IPS-18c (cell line): Measurements from ENCODE around the gene ELANE.

Source experiments
- H3K4me3 ChIP-seq: 2 replicates; pipeline ENCODE4 v1.7.0; 2013; ENCODE audit warnings: low read depth, mild to moderate bottlenecking, low read length, moderate library complexity; ENCODE audit not compliant: insufficient read depth
- H3K9me3 ChIP-seq: one replicate; pipeline ENCODE4 v1.6.1; 2013; ENCODE audit warnings: mild to moderate bottlenecking, low read length, moderate library complexity; ENCODE audit not compliant: control insufficient read depth, insufficient read depth

The ELANE gene

GRCh38 chr19:896999-897398, 44.9 kb downstream of the ELANE start:
- Histone ChIP-seq H3K9me3 (no peaks in the 10 kb centered on the region), H3K4me3 (no peak overlapping the region)

- Histone ChIP-seq H3K4me3 (no peak overlapping the region), H3K9me3 (no peaks in the 10 kb centered on the region)
Measured at GRCh38 chr19:897442-898039, 45.4 kb downstream of the ELANE start.

GRCh38 chr19:898663-899062, 46.6 kb downstream of the ELANE start:
- Histone ChIP-seq H3K9me3 (no peaks in the 10 kb centered on the region), H3K4me3 (no peak overlapping the region)

- H3K4me3 ChIP-seq, result no peak overlapping the region
- H3K9me3 ChIP-seq, result no peaks in the 10 kb centered on the region
Measured at GRCh38 chr19:899336-900042, 47.4 kb downstream of the ELANE start.

- Histone ChIP-seq H3K9me3 (no peaks in the 10 kb centered on the region), H3K4me3 (no peak overlapping the region)
Measured at GRCh38 chr19:900043-900301, 47.9 kb downstream of the ELANE start.

- no peak overlapping the region for H3K4me3 ChIP-seq
Measured at GRCh38 chr19:900302-901111, 48.4 kb downstream of the ELANE start.

GRCh38 chr19:901216-902092, 49.4 kb downstream of the ELANE start:
- Histone ChIP-seq H3K4me3 (no peak overlapping the region), H3K9me3 (peaks cover 2% of the 10 kb centered on the region)

More at GRCh38 chr19:900302-901111, 48.4 kb downstream of the ELANE start:
- H3K9me3 ChIP-seq, result no peaks in the 10 kb centered on the region

GRCh38 chr19:902093-902370, 49.9 kb downstream of the ELANE start:
- Histone ChIP-seq H3K4me3 (no peak overlapping the region), H3K9me3 (peaks cover 2% of the 10 kb centered on the region)

GRCh38 chr19:902446-903226, 50.5 kb downstream of the ELANE start:
- H3K9me3 ChIP-seq, result peaks cover 2% of the 10 kb centered on the region
- no peak overlapping the region for H3K4me3 ChIP-seq

GRCh38 chr19:903266-903797, 51.2 kb downstream of the ELANE start:
- no peak overlapping the region for H3K4me3 ChIP-seq

GRCh38 chr19:904545-904944, 52.4 kb downstream of the ELANE start:
- Histone ChIP-seq H3K9me3 (peaks cover 2% of the 10 kb centered on the region), H3K4me3 (no peak overlapping the region)

More at GRCh38 chr19:903266-903797, 51.2 kb downstream of the ELANE start:
- peaks cover 2% of the 10 kb centered on the region for H3K9me3 ChIP-seq
